Measurements from ENCODE around the gene ACOT7.

DNA sequence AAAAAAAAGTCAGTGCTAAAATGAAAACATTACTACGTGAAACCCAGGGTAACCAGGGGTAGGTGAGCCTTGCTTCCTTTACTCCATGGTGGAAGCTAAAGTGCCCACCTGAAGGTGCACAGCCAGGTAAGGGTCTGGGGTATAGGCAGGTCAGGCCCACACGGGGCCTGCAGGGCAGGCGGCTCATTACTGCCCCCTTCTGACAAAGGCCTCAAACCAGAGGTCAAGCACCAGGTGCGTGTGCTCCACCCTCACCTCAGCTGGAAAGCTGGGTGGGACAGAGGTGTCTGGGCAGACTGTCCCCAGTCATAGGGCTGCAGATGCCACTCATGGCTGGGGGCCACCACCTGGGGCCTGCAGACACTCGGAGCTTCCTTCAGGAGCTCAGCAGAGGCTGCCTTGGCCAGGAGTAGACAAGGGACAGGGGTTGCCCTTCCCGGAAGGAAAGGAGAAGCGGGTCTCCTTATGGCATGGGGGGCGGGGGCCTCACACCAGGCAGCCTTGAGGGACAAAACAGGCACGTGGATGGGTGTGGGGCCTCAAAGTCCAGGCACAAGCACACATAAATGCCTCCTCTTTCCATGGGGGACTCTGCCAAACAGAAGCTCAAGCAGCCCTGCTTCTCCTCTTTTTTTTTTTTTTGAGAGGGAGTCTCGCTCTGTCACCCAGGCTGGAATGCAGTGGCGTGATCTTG lies 36.2 kb downstream of the ACOT7 start:
- no peak for TF ChIP-seq EZH2 (IDR thresholded peaks at IDR 0.05; ENCODE audit: borderline replicate concordance, low read depth, low read length, severe bottlenecking)
- TF ChIP-seq, protein P1, sequence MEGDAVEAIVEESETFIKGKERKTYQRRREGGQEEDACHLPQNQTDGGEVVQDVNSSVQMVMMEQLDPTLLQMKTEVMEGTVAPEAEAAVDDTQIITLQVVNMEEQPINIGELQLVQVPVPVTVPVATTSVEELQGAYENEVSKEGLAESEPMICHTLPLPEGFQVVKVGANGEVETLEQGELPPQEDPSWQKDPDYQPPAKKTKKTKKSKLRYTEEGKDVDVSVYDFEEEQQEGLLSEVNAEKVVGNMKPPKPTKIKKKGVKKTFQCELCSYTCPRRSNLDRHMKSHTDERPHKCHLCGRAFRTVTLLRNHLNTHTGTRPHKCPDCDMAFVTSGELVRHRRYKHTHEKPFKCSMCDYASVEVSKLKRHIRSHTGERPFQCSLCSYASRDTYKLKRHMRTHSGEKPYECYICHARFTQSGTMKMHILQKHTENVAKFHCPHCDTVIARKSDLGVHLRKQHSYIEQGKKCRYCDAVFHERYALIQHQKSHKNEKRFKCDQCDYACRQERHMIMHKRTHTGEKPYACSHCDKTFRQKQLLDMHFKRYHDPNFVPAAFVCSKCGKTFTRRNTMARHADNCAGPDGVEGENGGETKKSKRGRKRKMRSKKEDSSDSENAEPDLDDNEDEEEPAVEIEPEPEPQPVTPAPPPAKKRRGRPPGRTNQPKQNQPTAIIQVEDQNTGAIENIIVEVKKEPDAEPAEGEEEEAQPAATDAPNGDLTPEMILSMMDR (IDR thresholded peaks at IDR 0.05; ENCODE audit: borderline replicate concordance, extremely low read depth, low read length, poor library complexity, severe bottlenecking), result peak; percentile 28
